Right lobe of liver (tissue), 4 donors: Measurements from ENCODE around the gene THBS3.

Experiments
- POLR2A ChIP-seq: fragments of 450-650 bp; IDR thresholded peaks from one replicate; pipeline ENCODE4 v1.6.1; 2017; ENCODE audit warnings: antibody characterized with exemption, mild to moderate bottlenecking
- TF ChIP-seq, protein P1 (sequence below), 4 donors: fragments of 200-600 bp in 3 of 4; fragments of 450-650 bp in 1 of 4; IDR thresholded peaks; one replicate each; pipeline versions ENCODE4 v1.5.1 to v1.8.0; 2016 to 2022; ENCODE audit warnings: antibody characterized with exemption in 4 of 4, mild to moderate bottlenecking in 2 of 4
- donor health status: DM: no; HTN: no; CAD: no.
- donor health status: DM: no; HTN: no; CAD: no.
- donor health status: DM: no; HTN: yes; CAD: no.

DNA sequence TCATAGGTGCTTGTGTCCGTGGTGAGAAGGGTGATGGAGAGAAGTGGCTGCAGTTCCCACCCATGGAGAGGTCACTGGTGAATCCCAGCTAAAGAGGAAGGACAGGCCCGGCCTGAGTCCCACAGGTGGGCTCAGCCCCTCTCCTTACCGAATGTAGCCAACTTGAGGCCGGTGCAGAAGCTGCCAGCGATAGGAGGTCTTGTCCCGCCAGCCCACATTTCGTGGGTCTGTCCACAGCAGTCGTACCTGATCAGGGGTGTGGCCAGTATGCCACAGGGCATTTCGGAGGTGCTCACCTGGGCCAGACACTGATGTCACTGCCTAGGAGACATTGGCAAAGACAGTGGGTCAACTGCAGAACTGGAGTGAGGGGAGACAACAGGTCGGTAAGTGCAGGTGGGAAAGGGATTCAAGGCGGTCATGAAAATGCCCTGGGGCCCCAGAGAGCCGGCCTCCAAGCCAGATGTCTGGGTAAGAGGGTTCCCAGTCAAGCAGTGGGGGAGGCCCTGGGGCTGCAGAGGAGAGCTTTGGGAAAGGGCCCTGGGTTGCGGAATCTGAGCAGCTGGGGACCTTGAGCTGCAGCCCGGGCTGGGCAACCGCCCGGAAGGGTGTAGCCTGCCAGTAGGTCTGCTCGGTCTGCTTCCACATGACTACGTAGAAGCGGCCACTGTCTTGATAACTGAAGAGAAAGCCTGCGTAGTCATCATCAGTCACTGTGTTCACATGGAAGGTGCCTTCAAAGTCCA lies 10.6 kb downstream of the THBS3 start:
- no peak for TF ChIP-seq POLR2A
- TF ChIP-seq, protein P1, sequence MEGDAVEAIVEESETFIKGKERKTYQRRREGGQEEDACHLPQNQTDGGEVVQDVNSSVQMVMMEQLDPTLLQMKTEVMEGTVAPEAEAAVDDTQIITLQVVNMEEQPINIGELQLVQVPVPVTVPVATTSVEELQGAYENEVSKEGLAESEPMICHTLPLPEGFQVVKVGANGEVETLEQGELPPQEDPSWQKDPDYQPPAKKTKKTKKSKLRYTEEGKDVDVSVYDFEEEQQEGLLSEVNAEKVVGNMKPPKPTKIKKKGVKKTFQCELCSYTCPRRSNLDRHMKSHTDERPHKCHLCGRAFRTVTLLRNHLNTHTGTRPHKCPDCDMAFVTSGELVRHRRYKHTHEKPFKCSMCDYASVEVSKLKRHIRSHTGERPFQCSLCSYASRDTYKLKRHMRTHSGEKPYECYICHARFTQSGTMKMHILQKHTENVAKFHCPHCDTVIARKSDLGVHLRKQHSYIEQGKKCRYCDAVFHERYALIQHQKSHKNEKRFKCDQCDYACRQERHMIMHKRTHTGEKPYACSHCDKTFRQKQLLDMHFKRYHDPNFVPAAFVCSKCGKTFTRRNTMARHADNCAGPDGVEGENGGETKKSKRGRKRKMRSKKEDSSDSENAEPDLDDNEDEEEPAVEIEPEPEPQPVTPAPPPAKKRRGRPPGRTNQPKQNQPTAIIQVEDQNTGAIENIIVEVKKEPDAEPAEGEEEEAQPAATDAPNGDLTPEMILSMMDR (IDR thresholded peaks at IDR 0.05): no peak
